Hypothalamus (tissue), 51 donors: ENCODE data around the gene ZNF280A.
"Not testable (repeated sequence)": the region's sequence is repeated elsewhere in the genome, so short reads cannot be mapped to it uniquely, and the experiment has no call there.

Experiments
- DNase-seq, 51 donors: peaks; one replicate each; lab custom pipeline; 2025; lab: John Stamatoyannopoulos, UW

Gene ZNF280A

GRCh38 chr22:22515890-22516289 is 4.2 kb downstream of the ZNF280A start:
- no peak for DNase-seq

DNA sequence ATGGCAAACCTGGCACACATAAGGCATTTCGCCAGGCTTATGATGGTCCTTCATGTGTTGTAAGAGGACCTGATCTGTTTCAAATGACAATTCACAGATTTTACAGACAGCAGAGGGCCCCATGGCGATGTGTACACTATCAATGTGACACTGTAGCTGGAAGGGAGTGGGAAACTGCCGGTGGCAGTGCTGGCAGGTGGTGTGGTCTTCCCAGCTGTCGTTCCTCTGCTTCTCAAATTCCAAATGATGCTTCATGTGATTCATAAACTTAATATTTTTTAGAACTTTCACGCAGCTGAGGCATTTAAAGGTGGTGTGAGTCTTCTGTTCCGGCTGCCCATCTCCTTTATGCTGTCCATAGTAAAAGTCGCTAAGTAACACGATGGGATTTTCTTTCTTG is 5.6 kb downstream of the ZNF280A start:
- not testable (repeated sequence) for DNase-seq

GRCh38 chr22:22513619-22514018 is 6.5 kb downstream of the ZNF280A start:
- no peak for DNase-seq

DNA sequence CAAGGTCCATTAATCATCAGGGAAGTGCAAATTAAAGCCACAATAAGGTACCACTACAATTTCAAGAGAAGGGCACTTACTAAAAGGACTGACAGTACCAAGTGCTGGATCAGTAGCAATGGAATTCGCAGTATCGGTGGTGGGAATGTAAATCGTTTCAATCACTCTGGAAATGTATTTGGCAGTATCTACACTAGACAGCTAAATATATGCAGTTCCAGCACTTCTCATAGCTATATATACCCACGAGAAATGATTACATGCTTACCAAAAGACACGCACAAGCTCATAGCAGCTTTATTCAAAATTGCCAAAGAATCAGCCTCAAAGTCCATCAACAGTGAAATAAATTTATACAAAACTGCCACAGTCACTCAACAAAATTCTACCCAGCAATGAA is 7.1 kb downstream of the ZNF280A start:
- DNase-seq, result no peak

DNA sequence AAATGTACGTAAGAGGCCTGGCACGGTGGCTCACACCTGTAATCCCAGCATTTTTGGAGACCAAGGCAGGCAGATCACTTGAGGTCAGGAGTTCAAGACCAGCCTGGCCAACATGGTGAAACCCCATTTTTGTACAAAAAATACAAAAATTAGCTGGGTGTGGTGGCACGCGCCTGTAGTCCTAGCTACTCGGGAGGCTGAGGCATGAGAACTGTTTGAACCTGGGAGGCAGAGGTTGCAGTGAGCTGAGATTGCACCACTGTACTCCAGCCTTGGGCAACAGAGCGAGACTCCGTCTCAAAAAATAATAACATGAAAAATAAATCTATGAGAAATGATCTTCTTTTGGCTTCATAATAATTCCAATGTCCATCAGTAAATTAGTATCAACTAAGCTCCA is 9.2 kb downstream of the ZNF280A start:
- DNase-seq, result not testable (repeated sequence)

DNA sequence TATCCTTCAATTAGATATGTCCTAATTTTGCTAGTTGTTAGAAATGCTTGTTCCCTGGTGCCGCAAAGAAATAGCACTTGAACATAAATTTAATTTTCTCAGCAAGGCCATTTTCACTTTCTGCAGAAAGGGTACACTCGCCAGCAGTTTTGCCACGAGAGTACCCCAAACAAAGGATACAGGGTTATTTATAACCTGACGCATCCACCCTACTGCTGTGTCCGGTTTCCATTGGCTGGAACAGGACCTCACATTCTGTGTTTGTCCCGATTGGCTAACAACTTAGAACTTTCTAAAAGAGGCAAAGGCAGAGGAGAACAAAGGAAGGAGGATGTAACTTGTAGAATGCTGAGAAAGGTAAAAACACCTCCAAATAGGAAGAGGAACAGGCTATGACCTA is 10.2 kb downstream of the ZNF280A start:
- not testable (repeated sequence) for DNase-seq

DNA sequence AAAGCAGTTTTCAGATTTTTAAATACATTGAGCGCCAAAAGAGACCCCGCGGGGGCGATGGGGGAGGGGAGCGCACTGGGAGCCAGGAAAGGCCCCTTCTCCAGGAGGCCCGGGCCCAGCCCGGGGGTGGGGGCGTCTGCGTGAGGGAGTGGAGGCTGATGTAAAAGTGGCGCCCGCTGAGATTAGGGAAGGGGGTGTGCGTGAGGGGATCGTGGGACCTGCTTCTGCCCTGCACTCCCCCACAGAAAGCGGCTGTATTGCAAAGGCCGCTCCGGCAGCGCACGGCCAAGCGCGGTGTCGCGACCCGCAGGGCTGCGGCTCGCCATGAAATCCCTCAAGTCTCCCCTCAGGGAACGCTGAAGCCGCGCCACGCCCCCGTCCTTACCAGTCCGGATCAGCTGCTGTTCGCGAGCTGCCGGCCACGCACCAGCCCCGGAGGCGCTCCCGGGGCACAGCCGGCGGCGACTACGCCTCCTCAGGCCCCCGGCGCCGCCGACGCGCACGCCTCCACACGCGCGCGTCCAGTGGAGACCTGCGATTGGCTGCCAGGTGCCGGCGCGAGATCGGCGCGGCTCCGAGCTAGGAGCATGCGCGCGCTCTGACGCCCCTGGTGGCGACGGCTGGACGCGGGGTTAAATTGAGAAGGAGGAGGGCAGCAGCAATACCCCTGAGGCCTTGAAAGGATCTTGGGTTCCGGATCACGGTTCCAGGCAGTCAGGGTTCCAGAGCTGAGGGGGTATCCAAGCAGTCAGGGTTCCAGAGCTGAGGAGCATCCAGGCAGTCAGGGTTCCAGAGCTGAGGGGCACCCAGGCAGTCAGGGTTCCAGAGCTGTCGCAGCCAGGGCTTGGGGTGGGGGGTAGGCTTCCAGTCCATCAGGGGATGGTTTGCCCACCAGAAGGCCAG is 11.5 kb downstream of the ZNF280A start, which contains the start of gene ZNF280B:
Gene ZNF280B, minus strand, starts transcription at position 469 of the 903 bp plus-strand sequence. CDS start 19,344 bp downstream, outside the sequence.
- DNase-seq, result peak; percentile 5 to 79 (median 51)

- DNase-seq, result peak in 1 of 51 donors; percentile 50
These were observed 12.3 kb downstream of the ZNF280A start for GRCh38 chr22:22507743-22508273.

DNA sequence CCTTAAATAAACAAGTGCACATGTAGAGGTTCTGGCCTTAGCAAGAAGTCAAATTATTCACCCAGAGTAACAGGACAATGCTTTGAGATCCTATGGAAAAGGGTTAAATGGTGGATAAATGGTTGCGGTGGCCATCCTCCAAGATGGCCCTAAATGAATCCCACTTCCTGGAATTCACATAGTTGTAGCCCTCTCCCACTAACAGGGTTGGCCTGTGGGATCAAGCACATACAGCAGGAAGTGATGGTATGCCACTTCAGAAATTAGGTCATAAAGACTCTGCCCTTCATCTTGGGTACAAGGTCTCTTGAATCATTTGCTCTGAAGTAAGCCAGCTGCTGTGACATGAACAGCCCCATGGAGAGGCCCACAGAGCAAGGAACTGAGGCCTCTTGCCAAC is 13.3 kb downstream of the ZNF280A start:
- no peak for DNase-seq

DNA sequence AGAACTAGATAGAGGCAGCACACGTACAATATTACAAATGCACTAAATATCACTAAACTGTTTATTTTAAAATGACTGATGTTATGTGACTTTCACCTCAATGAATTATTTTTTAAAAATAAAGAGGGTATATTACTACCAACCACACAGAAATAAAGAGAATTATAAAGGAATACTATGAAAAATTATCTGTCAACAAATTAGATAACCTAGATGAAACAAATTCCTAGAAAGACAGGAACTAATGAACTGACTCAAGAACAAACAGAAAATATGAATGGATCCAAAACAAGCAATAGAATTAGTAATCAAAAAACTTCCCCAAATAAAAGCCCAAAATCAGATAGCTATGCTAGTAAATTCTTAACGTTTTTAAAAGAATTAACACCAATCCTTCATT is 21.8 kb downstream of the ZNF280A start:
- DNase-seq, result no peak

DNA sequence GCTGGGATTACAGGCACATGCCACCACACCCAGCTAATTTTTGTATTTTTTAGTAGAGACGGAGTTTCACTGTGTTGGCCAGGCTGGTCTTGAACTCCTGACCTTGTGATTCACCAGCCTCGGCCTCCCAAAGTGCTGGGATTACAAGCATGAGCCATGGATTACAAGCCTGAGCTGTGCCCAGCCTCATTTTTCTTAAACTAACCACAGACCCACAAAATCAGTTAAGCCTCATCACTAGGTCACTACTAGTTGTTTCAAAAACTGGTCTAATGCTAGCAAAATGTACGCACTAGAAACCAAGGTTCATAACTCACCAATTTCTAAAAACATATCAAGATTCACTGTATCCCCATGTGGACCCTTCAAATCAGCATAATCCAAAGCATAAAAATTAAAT is 28.5 kb downstream of the ZNF280A start:
- DNase-seq, result not testable (repeated sequence)

GRCh38 chr22:22488736-22489135 is 31.3 kb downstream of the ZNF280A start:
- DNase-seq, result no peak

GRCh38 chr22:22487869-22488597 is 32.0 kb downstream of the ZNF280A start:
- DNase-seq, result no peak

- DNase-seq, result no peak
These were observed 33.0 kb downstream of the ZNF280A start for GRCh38 chr22:22487059-22487458.

DNA sequence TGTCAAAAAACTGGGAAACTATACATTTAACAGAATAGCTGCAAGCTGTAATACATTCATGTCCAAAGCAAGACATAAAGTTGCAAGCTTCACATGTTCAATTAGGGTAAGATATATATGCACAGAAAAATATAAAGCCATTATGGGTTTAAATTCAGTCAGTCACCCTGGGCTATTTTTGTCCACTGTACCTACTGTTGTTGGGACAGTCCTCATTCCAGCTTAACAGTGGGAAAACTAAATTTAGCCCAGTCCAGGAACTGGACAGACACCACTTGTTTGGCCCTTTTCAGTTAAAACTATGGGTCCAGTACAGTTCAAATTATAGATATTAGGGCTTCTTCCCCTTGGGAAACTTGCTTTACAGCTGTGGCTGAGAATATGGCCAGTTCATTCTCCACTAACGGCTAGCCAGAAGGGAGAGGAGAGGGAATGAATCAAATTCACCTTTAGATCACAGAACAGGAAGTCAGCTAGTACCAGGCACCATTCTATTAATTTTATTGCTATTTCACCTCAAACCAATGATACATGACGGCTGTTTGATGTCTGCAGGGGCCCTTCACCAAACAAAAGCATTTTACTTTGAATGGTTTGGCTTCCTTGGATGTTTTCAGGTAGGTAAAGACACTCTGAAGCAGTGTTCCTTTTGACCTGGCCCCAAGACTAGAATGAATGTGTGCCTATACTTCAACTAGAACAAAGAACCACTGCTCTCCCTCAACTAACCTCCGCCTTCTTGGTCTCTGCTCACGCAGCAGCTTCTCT is 33.8 kb downstream of the ZNF280A start:
- DNase-seq, result no peak

- DNase-seq, result no peak
These were observed 34.5 kb downstream of the ZNF280A start for GRCh38 chr22:22485524-22485923.

- DNase-seq, result no peak
These were observed 36.0 kb downstream of the ZNF280A start for GRCh38 chr22:22484023-22484422.

DNA sequence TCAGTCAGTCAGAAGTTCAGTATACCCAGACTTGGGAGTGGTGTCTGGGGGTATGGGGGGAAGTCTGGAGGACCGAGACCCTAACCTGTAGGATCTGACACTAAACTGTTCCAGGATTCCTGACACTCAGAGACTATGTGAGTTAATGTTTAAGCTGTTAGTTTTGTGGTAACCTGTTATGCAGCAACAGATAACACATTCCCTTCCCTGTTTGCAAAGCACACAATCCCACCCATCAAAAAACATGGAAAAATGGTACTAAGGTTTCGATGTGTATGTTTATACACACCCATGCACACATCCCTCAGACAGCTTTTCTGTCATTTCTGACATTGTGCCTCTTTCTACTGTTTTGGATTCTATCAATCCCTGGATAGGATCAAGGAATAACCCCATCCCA is 39.1 kb downstream of the ZNF280A start:
- DNase-seq, result no peak

DNA sequence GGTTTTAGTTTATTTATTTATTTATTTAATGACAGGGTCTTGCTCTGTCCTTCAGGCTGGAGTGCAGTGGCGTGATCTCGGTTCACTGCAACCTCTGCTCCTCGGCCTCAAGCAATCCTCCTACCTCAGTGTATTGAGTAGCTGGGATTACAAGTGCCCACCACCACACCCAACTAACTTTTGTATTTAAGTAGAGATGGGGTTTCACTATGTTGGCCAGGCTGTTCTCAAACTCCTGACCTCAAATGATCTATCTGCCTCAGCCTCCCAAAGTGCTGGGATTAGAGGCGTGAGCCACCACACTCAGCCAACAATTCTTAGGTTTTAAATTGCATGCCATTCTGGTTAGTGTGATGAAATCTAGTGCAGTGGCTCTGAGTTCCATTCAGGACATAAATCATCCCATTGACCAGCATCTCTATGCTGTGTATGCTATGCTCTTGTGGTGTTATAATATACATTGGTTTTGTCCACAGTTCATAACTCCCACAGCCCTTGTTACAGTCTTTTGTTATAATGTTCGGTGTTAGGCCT is 40.0 kb downstream of the ZNF280A start:
- DNase-seq, result no peak

- no peak for DNase-seq
These were observed 41.0 kb downstream of the ZNF280A start for GRCh38 chr22:22479116-22479515.
